C4-2B (cell line): Measurements from ENCODE around the gene RHOD.

Experiments used
- CTCF ChIP-seq: fragments of 450-650 bp; conservative IDR thresholded peaks from 2 replicates; pipeline ENCODE4 v1.5.1; 2017; ENCODE audit warnings: mild to moderate bottlenecking
- ZFX ChIP-seq: fragments of 450-650 bp; IDR thresholded peaks from 2 replicates; pipeline ENCODE4 v1.6.1; 2017

- no peak for TF ChIP-seq CTCF
- TF ChIP-seq ZFX, result no peak
These were observed 35.7 kb upstream of the RHOD start for GRCh38 chr11:67020949-67021348.
